CD14-positive monocyte (primary cell): ENCODE measurements around the gene AHSP. TPM values are rescaled to one million over a fixed set of nuclear protein-coding genes. Genes with fewer than 3 reads are reported as not detected.

ENCODE experiments used
- DNase-seq, 3 donors: peaks; one replicate each; pipeline ENCODE4 v3.0.0-alpha.2; 2011 to 2022
- H2AFZ ChIP-seq: 2 replicates; pipeline ENCODE4 v1.6.0; 2012; ENCODE audit warnings: mild to moderate bottlenecking, low read depth, low read length, inconsistent platforms; ENCODE audit not compliant: insufficient read depth, poor library complexity, severe bottlenecking
- H3K27ac ChIP-seq, 2 donors: 1 replicate in 1 of 2; 2 replicates in 1 of 2; pipeline ENCODE4 v1.5.1; 2012 to 2013; ENCODE audit warnings: low read length in 2 of 2, control low read depth in 1 of 2, inconsistent platforms in 1 of 2, low read depth in 1 of 2, mild to moderate bottlenecking in 1 of 2
- H3K27me3 ChIP-seq, 2 donors: one replicate each; pipeline versions ENCODE4 v1.6.0 to v1.6.1; 2011 to 2013; ENCODE audit warnings: low read length in 2 of 2; ENCODE audit not compliant: control insufficient read depth in 2 of 2, insufficient read depth in 2 of 2
- H3K36me3 ChIP-seq, 2 donors: replicated peaks in 1 of 2; 1 replicate in 1 of 2; 2 replicates in 1 of 2; pipeline versions ENCODE4 v1.5.1 to v1.6.1; 2012 to 2013; ENCODE audit warnings: low read length in 2 of 2, control low read depth in 1 of 2, inconsistent platforms in 1 of 2, mild to moderate bottlenecking in 1 of 2; ENCODE audit not compliant: insufficient read depth in 2 of 2, control insufficient read depth in 1 of 2
- H3K4me1 ChIP-seq, 2 donors: 1 replicate in 1 of 2; 2 replicates in 1 of 2; pipeline versions ENCODE4 v1.5.1 to v1.6.1; 2012 to 2013; ENCODE audit warnings: low read length in 2 of 2, control low read depth in 1 of 2, inconsistent platforms in 1 of 2, mild to moderate bottlenecking in 1 of 2, moderate library complexity in 1 of 2; ENCODE audit not compliant: insufficient read depth in 2 of 2, control insufficient read depth in 1 of 2
- H3K4me2 ChIP-seq: replicated peaks from 2 replicates; pipeline ENCODE3; 2012; ENCODE audit warnings: low read length, moderate library complexity, mild to moderate bottlenecking; ENCODE audit not compliant: poor library complexity, severe bottlenecking; ENCODE audit errors: extremely low read depth
- H3K4me3 ChIP-seq, 3 experiments: fragments of 200-600 bp in 1 of 3; sonication (generic) in 1 of 3; replicated peaks in 1 of 3; 1 replicate in 2 of 3; 2 replicates in 1 of 3; pipeline ENCODE4 v1.5.1; 2011 to 2013; ENCODE audit warnings: low read length in 3 of 3, mild to moderate bottlenecking in 3 of 3, control low read depth in 2 of 3, low read depth in 2 of 3, inconsistent platforms in 1 of 3, moderate library complexity in 1 of 3
- H3K79me2 ChIP-seq: 2 replicates; pipeline ENCODE4 v1.6.0; 2012; ENCODE audit warnings: mild to moderate bottlenecking, control low read depth, inconsistent platforms, low read length, moderate library complexity; ENCODE audit not compliant: insufficient read depth
- H3K9ac ChIP-seq: 2 replicates; pipeline ENCODE4 v1.6.0; 2017; ENCODE audit warnings: low read length, mild to moderate bottlenecking; ENCODE audit not compliant: insufficient read depth, poor library complexity, severe bottlenecking
- H3K9me3 ChIP-seq, 2 donors: replicated peaks in 1 of 2; 1 replicate in 1 of 2; 2 replicates in 1 of 2; pipeline versions ENCODE4 v1.5.1 to v1.6.1; 2012 to 2013; ENCODE audit warnings: low read length in 2 of 2, control low read depth in 1 of 2; ENCODE audit not compliant: control insufficient read depth in 1 of 2, insufficient read depth in 1 of 2
- H4K20me1 ChIP-seq: 2 replicates; pipeline ENCODE4 v1.6.0; 2012; ENCODE audit warnings: mild to moderate bottlenecking, low read length, control low read depth, moderate library complexity; ENCODE audit not compliant: insufficient read depth
- H3K27ac Mint-ChIP-seq, 7 donors: one replicate each; pipeline ENCODE4 v1.8.0; 2020; ENCODE audit warnings: mild to moderate bottlenecking in 7 of 7, mixed read lengths in 7 of 7, moderate library complexity in 6 of 7, inconsistent platforms in 2 of 7
- H3K27me3 Mint-ChIP-seq, 3 donors: one replicate each; pipeline ENCODE4 v1.8.0; 2021 to 2022; ENCODE audit warnings: low read depth in 3 of 3, mild to moderate bottlenecking in 3 of 3, mixed read lengths in 3 of 3, moderate library complexity in 3 of 3, inconsistent platforms in 1 of 3
- H3K36me3 Mint-ChIP-seq, 2 donors: one replicate each; pipeline ENCODE4 v1.8.0; 2020; ENCODE audit warnings: mixed read lengths in 2 of 2, inconsistent platforms in 1 of 2, mild to moderate bottlenecking in 1 of 2
- H3K4me1 Mint-ChIP-seq: one replicate; pipeline ENCODE4 v1.8.0; 2020; ENCODE audit warnings: mild to moderate bottlenecking, mixed read lengths
- H3K4me3 Mint-ChIP-seq, 2 donors: one replicate each; pipeline ENCODE4 v1.8.0; 2020; ENCODE audit warnings: mild to moderate bottlenecking in 2 of 2, mixed read lengths in 2 of 2, moderate library complexity in 1 of 2
- H3K9me3 Mint-ChIP-seq, 7 donors: one replicate each; pipeline ENCODE4 v1.8.0; 2020 to 2022; ENCODE audit warnings: mixed read lengths in 7 of 7, mild to moderate bottlenecking in 6 of 7, moderate library complexity in 6 of 7, inconsistent platforms in 2 of 7
- CTCF ChIP-seq: fragments of 200-600 bp; IDR thresholded peaks from one replicate; pipeline ENCODE4 v1.8.0; 2022; ENCODE audit warnings: antibody characterized with exemption, mild to moderate bottlenecking
- WGBS: methylation state at CpG from one replicate; pipeline ENCODE4 v1.1.5; 2013; ENCODE audit warnings: missing lambda C conversion rate; ENCODE audit not compliant: insufficient coverage; 5-methylcytosine and 5-hydroxymethylcytosine counted together
- intact Hi-C, 2 donors: fragments of 100-400 bp; cut with micrococcal nuclease; formaldehyde crosslinking; loops; one replicate each; pipeline versions ENCODE4 v1.15.0 to v1.15.1; 2023
- polyA plus RNA-seq, 3 donors: library from polyadenylated mRNA; depleted of rRNA in 1 of 3; unstranded in 2 of 3; stranded (reverse) in 1 of 3; fragments of 300-500 nt in 2 of 3; fragments of >200 nt in 1 of 3; fragmentation: Illumina TruSeq in 2 of 3; gene quantifications; 1 replicate in 2 of 3; 2 replicates in 1 of 3; pipeline ENCODE4 v1.2.3, GENCODE V29; 2012 to 2021

The AHSP gene
- polyA plus RNA-seq, 3 donors = 0.84 TPM; not detected in 2

GRCh38 chr16:31491778-31492418 is 35.8 kb upstream of the AHSP start:
- no peak overlapping the region for H3K4me3 ChIP-seq
- H3K9ac ChIP-seq = no peak overlapping the region
- H2AFZ ChIP-seq = no peak overlapping the region
- Mint-ChIP-seq H3K27me3 (peaks cover 2 to 22% (median 22%) of the 10 kb centered on the region in 3 donors), H3K4me1 (peaks cover 15% of the 10 kb centered on the region), H3K4me3 (no peak overlapping the region), H3K27ac (no peak overlapping the region), H3K36me3 (peaks cover 51 to 65% of the 10 kb centered on the region in 2 donors), H3K9me3 (peaks cover 0 to 2% (median 0%) of the 10 kb centered on the region in 7 donors)
- no peak for TF ChIP-seq CTCF
- no peak for DNase-seq
- H3K79me2 ChIP-seq = no peaks in the 10 kb centered on the region
- no peak overlapping the region for H3K4me2 ChIP-seq
- WGBS = 96% methylated on average over 8 of the region's 8 CpGs
- peaks cover 0 to 20% of the 10 kb centered on the region in 2 donors for H3K27me3 ChIP-seq
- intact Hi-C loops = no loop called here
- peaks cover 14 to 17% of the 10 kb centered on the region in 2 donors for H3K4me1 ChIP-seq
- no peak overlapping the region for H3K27ac ChIP-seq
- H3K9me3 ChIP-seq = no peaks in the 10 kb centered on the region
- peaks cover 31 to 65% of the 10 kb centered on the region in 2 donors for H3K36me3 ChIP-seq
- no peaks in the 10 kb centered on the region for H4K20me1 ChIP-seq

- peaks cover 66 to 79% of the 10 kb centered on the region in 2 donors for H3K36me3 Mint-ChIP-seq
- H3K4me3 ChIP-seq = no peak overlapping the region
- H3K4me1 Mint-ChIP-seq = peaks cover 2% of the 10 kb centered on the region
- no peaks in the 10 kb centered on the region for H4K20me1 ChIP-seq
- peaks cover 0 to under 1% of the 10 kb centered on the region in 2 donors for H3K4me1 ChIP-seq
- H3K27me3 ChIP-seq = peaks cover 0 to 3% of the 10 kb centered on the region in 2 donors
- 96% methylated on average over 10 of the region's 18 CpGs for WGBS
- H3K9me3 ChIP-seq = no peaks in the 10 kb centered on the region
- peak overlapping the region in 3 of 7 donors; percentile 1 to 78 (median 51) for H3K27ac Mint-ChIP-seq
- DNase-seq = no peak
- H3K27ac ChIP-seq = no peak overlapping the region
- peaks cover 0 to 8% (median 7%) of the 10 kb centered on the region in 3 donors for H3K27me3 Mint-ChIP-seq
- no peaks in the 10 kb centered on the region for H3K79me2 ChIP-seq
- peaks cover 0 to 2% (median 0%) of the 10 kb centered on the region in 7 donors for H3K9me3 Mint-ChIP-seq
- no peak overlapping the region for H3K9ac ChIP-seq
- H3K4me2 ChIP-seq = no peak overlapping the region
- TF ChIP-seq CTCF = no peak
- no peak overlapping the region for H2AFZ ChIP-seq
- intact Hi-C loops = no loop called here
- no peak overlapping the region for H3K4me3 Mint-ChIP-seq
- peaks cover 46 to 81% of the 10 kb centered on the region in 2 donors for H3K36me3 ChIP-seq
Measured at GRCh38 chr16:31493506-31494125, 34.1 kb upstream of the AHSP start.
